GM15510 (cell line): ENCODE results near the gene KIF11.
A peak's percentile ranks its signal among the peaks of the same experiment; 100 is the strongest.

Experiments
- POLR2A ChIP-seq: IDR thresholded peaks from 3 replicates; pipeline ENCODE4 v1.6.1; 2011; ENCODE audit warnings: borderline replicate concordance; ENCODE audit not compliant: insufficient read length; ENCODE audit errors: extremely low read depth

The KIF11 gene

DNA sequence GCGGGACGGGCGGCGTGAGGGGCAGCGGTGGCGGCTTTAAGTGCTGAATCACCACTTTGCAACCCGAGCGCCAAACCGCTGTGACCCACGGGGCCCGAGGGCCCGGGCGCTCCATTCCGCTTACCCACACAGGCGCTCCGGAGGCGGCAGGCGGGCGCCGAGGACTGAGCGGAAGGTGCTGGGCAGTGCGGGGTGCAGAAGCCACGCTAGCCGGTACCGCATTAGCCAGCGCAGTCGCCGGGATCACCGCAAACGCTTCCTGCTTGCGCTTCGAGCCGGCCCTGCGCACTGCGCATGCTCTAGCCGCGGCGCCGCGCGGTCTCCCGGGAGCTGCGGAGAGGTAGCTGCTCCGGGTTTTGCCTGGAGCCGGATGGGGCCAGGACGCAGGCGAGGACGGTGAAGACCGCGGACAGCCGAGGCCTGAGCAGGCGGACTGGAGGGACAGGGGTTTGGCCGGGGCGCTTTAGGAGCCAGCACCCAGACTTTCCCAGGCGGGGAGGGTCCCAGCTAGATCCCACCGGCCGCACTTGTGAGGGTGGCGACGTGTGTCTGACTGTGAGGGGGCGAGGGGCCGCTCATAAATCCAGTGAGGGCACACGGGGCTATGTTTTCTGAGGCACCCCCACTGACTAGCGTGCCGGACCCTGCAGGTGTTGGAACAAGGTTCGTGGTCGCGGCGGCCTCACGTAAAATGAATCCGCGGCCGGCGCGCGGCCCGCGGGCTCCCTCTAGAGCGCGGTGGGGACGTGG lies 19.0 kb upstream of the KIF11 start, which contains the start of gene IDE:
TSS of gene IDE (minus strand) at position 296 of the 750 bp plus-strand sequence. CDS start at position 222, 74 bp downstream.
- peak; percentile 88 for TF ChIP-seq POLR2A

GRCh38 chr10:92574548-92575261 lies 18.2 kb upstream of the KIF11 start:
- TF ChIP-seq POLR2A: no peak

- TF ChIP-seq POLR2A: no peak
Measured at GRCh38 chr10:92575961-92576360, 17.0 kb upstream of the KIF11 start.

- TF ChIP-seq POLR2A: no peak
Measured at GRCh38 chr10:92590623-92591549, 2.0 kb upstream of the KIF11 start.

GRCh38 chr10:92591550-92592022 lies 1.3 kb upstream of the KIF11 start:
- peak; percentile 90 for TF ChIP-seq POLR2A

GRCh38 chr10:92593619-92594588 lies 974 bp downstream of the KIF11 start:
- no peak for TF ChIP-seq POLR2A

DNA sequence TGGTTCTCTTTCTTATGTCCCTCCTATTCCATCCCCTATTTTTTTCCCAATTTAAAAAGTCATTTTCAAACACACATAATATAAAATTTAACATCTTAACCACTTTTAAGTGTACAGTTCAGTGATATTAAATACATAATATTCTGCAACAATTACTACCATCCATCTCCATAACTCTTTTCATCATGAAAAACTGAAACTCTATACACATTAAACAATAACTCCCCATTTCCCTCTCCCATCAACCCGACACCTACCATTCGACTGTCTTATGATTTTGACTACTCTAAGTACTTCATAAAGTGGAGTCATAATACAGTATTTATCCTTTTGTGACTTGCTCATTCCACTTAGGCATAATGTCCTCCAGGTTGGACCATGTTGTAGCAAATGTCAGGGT lies 2.6 kb downstream of the KIF11 start:
- TF ChIP-seq POLR2A: no peak

GRCh38 chr10:92598321-92598720 lies 5.4 kb downstream of the KIF11 start:
- no peak for TF ChIP-seq POLR2A

GRCh38 chr10:92604841-92605240 lies 11.9 kb downstream of the KIF11 start:
- TF ChIP-seq POLR2A: no peak

GRCh38 chr10:92615515-92615914 lies 22.6 kb downstream of the KIF11 start:
- TF ChIP-seq POLR2A: no peak

DNA sequence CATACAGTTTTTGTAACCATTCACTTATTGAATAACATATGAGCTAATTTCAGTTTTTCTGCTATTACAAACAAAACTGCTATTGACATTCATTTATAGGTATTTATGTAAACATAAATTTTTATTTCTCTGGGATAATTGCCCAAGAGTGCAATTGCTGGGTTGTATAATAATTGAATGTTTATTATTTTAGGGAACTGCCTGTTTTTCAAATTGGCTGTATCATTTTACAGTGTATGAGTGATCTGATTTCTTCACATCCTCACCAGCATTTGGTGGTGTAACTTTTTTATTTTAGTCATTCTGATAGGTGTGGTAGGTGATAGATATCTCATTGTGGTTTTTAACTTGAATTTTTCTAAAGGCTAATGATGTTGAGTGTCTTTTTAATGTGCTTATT lies 26.4 kb downstream of the KIF11 start:
- no peak for TF ChIP-seq POLR2A

DNA sequence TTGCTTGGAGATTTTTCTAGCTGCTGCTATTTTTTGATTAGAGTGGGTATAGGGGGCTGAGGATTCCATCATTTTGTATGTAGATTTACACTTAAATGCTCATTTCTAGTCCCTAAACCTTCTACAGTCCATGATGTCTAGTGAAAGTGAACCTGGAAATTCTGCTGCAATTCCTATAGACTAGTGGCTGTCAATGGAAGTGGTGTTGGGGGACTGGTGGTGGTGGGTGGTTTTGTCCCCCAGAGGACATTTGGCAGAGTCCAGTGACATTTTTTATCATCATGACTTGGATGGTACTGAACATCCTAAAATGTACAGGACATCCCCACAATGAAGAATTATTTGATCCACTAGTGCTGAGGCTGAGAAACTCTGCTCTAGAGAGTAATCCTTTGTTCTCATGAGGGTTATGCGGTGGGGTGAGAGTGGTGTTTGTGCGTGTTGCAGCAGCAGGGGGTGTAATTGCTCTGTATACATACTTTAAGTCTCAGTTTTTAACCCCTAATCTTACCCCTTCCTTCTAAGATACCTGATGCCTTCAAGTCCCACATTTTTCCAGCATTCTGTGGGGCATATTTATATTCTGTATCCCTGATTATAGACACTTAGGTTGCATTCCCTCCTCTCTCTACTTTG lies 35.0 kb downstream of the KIF11 start:
- TF ChIP-seq POLR2A: no peak

DNA sequence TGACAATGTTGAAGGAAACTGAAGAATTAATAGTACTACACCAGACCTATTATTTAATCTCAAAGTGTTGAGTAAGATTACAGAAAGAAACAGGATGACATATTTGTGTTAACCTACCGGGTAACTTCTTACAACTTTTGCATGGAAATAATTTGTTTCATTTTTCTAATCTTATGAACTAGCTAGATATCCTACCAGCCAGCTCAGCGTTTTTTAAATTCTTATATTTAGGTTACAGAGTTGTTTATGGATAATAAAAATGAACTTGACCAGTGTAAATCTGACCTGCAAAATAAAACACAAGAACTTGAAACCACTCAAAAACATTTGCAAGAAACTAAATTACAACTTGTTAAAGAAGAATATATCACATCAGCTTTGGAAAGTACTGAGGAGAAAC lies 37.0 kb downstream of the KIF11 start:
- TF ChIP-seq POLR2A: no peak
